HG03378 (cell line): Measurements from ENCODE around the gene FBN1.

Experiments
- ATAC-seq: cut with Tn5 transposase; IDR thresholded peaks from one replicate; pipeline ENCODE4 v1.9.1; 2021; ENCODE audit warnings: mild to moderate bottlenecking, moderate library complexity; ENCODE audit not compliant: unreplicated experiment

Gene FBN1

GRCh38 chr15:48384616-48385015 is 260.9 kb downstream of the FBN1 start:
- ATAC-seq: no peak

DNA sequence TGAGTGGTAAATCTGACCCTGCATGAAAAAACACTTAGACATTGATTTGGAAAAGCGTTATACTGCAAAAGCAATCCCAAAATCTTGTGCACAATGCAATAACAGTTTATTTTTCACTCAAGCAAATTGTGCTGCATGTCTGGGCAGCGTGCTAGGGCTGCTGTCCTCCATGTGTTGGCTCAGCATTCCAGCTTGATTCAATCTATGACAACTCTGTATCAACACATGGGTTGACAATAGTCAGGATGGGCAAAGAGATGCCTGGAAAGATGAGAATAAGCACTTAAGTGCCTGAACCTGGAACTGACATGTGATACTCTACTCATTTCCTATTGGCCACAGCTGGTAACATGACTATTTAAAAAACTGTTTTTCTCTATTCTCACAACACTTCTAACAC is 262.5 kb downstream of the FBN1 start:
- no peak for ATAC-seq

DNA sequence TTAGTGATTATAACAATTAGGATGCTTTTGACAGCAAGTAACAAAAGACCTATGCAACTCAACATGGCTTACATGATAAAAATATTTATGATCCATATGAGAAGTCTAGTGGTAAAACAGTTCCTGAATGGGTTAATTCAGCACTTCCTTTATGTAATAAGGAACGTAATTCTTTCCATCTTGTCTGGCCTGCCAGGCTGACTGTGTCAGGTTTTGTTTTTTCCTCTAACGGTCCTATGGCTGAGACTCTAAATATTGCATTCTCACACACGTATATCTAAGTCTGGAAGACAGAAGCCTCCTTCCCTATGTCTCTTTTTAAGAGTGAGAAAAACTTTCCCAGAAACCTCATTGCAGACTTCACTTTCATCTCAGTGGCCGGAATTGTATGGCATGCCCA is 263.6 kb downstream of the FBN1 start:
- ATAC-seq: no peak

GRCh38 chr15:48380198-48380597 is 265.3 kb downstream of the FBN1 start:
- ATAC-seq: no peak

GRCh38 chr15:48375767-48376166 is 269.7 kb downstream of the FBN1 start:
- no peak for ATAC-seq

DNA sequence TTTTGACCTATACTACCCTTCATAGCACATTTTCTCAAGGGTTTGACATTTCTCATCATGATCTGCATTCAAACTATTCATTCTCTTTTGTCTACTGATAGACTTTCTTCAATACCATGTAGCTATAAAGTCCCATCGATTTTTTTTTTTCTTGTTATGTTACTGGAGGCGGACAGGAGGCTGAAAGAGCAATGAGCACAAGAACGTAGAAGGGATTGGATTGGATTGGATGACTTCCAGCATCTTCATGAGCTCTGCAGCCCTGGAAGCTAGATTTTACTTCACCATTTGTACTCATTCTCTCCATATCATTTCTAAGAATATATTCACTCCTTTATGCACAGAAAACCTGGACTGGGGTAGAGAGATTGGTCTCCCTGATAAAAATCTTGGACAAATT is 271.0 kb downstream of the FBN1 start:
- ATAC-seq: no peak

DNA sequence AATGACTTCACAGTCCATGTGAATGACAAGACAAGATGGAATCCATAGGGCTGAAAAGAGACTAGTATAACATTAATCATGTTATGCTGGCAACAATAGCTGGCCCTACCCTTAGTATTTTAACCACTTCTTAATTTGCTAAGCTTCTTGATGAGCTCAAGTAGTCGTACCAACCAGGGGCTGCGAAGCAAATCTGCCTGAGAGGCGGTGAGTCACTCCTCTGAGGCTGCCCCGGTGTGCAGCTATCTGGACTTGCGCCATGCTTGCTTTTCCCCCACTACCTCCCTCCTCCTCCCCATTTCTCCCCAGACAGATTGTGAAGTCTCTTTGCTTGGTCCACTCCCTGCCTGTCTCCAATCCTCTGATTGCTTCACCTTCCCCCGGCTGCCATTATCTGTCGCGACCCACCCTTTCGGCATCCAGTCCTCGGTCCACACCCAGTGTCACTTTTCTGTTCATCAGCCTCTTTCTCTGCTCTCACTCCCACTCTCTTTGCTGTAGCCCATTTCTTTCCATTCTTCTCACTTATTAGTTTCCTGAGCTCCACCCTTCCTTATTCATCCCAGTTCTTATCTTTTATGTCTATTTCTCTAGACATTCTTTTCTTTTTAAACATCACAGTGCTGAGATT is 271.6 kb downstream of the FBN1 start:
- ATAC-seq: no peak

DNA sequence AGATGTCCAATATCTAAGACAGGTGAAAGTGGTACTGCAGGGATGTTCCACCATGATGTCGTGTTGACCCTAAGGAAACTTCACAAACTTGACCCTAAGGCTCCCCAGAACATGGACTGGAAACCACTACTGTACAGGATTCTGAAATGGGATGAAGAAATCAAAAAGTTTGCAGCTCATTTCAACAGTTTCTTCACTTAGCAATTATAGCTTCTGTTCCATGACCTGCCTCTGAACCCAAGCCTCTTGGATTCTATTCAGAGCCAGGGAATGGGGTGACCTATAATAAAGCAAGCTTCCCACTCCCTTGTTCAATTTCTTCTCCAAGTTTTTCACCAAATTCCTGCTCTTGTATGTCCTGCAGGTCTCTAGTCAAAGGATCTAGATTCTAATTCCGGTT is 273.5 kb downstream of the FBN1 start:
- no peak for ATAC-seq

GRCh38 chr15:48371550-48371949 is 274.0 kb downstream of the FBN1 start:
- ATAC-seq: no peak

DNA sequence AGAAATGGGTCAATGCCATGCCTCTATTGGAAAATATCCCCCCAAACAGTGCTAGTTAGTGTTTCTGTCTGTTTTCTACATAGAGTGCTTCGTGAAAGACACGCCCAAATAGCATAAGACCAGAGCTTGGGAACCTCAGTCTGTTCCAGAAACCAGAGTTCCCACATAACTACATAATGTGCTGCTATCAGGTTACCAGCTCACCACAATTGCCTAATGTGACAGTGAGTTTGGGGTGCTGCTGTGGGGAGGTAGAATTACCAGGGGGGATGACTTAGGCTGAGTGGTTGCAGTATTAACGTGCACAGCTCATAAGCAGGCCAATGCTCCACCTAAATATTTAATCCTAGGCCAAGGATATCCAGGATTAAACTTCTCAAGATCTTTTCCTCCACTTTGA is 275.0 kb downstream of the FBN1 start:
- ATAC-seq: no peak

GRCh38 chr15:48367483-48367882 is 278.0 kb downstream of the FBN1 start:
- no peak for ATAC-seq

GRCh38 chr15:48366584-48367312 is 278.8 kb downstream of the FBN1 start:
- ATAC-seq: no peak

- ATAC-seq: no peak
These were observed 279.9 kb downstream of the FBN1 start for GRCh38 chr15:48365575-48365974.

GRCh38 chr15:48363474-48363873 is 282.0 kb downstream of the FBN1 start:
- ATAC-seq: no peak

DNA sequence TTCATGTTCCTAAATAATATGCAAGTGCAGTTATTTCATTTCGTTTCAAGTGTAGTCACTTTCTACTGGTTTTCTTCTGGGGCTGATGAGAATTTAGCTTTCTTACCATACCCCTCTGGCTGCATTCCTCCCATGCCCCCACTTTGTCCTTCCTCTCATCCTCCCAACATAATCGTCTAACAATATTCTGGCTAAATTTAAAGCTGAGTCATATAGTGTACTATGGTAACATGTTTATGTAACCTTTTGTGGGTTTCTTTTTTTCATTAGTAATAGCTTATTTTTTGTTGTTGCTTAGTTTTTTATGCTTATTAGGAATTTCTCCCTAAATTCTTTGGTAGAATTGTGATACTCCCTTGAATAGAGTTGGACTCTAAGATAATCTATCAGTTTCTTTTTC is 283.8 kb downstream of the FBN1 start:
- ATAC-seq: no peak

DNA sequence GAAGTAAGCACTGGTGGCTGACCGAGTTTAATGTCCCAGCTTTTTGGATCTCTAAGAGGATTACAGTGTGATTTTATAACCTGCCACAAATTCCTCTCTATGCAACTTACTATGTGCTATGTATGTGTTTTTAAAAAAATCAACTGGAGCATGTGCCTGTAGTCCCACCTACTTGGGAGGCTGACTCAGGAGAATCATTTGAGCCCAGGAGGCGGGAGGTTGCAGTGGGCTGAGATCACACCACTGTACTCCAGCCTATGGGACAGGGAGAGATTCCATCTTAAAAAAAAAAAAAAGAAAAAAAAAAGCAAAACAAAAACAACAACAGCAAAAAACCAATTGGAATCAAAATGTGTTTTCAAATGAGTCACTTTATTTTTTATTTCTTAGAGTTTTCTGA is 284.7 kb downstream of the FBN1 start:
- ATAC-seq: no peak
